Esophagus mucosa (tissue), 1 donor: ENCODE measurements around the gene PMP22. TPM values are rescaled to one million over a fixed set of nuclear protein-coding genes. Genes with fewer than 3 reads are reported as not detected.

Experiments used
- ATAC-seq: fragments of 200-7000 bp; cut with Tn5 transposase; one replicate; pipeline ENCODE4 v1.9.1; 2020
- total RNA-seq: library from RNA; stranded (reverse); gene quantifications from one replicate; pipeline ENCODE4 v1.2.4, GENCODE V29; 2023
- donor health status: DM: yes; HTN: yes; CAD: no.

Gene PMP22
- total RNA-seq, 1 donor from 2014 or later, result 6.3 TPM

DNA sequence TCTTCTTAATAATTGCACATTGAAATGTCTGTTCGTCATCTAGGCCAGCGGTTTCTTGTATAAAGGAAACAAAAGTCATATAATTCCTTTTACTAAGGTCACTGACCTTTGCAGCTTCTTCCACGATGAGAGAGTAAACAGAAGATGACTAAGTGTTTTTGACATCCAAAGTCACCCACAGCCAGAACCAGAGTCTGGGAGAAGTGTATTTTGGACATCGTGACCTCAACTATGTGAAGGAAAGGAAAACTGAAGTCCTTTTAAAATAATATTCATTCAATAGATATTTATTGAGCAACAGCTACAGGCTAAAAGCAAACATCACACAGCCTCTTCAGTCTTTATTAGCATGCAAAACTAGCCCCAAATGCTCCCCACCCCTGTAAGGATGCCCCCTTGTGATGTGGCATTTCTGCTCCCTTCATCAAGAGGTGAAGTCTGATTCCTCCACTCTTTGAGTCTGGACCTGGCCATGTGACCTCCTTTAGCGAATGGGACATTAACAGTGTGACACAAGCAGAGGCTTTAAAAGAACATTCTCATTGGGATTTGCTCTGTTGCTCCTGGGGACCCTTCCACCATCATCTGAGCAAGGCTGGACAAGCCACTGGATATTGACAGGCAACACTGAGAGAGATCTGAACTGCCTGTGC, 8.1 kb upstream of the PMP22 start:
- no peak for ATAC-seq

DNA sequence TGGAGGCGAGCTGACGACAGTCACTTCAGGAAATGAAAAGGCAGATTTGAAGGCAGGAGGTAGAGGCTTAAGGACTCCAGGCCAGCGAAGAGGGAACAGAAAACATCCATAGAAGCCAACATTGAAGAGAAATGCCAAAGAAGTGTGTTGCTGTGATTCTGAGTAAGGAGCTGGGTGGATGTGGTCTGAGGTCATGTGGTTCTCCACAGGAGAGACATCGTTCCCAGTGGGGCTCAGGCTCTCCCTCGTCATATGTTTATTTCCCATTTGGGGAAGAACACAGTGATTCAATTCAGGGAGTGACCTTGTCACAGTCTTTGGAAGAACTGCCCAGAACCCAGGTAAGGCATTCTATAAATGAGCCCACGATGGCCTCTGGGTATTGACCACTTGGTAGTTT, 6.6 kb upstream of the PMP22 start:
- no peak for ATAC-seq

DNA sequence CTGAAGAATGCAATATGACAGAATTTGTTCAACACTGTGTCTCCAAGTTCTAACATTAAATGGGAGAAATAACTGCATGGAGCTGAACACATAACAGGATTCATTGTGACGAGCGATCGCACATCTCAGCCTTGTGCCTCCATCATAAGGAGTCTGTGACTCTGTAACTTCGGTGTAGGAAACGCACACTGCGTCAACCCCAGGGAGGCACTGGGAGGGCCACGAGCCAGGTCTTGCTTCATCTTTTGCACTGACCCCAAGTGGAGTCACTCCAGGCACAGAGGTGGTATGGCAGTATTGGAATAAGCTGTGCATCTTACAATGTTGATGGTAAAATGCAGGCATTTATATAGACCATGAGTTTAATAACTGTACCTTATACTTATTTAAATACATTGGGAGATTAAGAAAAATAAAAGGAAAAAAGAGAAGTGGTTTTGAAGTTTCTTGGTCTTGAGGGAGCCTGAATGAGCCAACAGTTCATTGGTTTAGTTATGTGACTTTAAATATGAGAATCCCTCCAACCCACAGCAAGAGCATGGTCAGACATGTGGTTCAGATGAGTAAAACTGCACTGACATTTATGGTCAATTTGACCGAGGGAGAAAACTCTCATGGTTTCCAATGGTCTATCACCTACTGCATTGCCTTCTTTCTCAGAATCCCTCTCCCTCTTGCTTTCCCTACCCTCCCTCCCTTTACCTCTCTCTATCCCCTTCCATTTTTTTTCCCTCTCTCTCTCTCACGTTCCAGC, 5.7 kb upstream of the PMP22 start:
- ATAC-seq, result no peak

DNA sequence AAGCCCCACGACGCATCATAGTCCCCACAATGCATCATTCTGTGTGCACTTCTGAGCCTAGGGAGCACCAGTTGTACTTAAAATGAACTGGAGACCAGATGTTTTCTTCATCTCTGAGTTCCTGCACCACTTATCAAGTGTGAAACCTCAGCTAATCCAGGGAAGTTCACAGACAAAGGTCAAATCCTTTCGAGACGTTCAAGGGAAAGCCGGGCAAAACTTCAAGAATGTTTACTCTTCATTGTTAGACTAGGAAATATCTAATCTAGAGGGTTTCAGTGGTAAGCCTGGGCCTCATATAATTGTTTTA, 4.6 kb upstream of the PMP22 start:
- ATAC-seq, result no peak

GRCh38 chr17:15269087-15269779, 4.1 kb upstream of the PMP22 start:
- ATAC-seq, result no peak

DNA sequence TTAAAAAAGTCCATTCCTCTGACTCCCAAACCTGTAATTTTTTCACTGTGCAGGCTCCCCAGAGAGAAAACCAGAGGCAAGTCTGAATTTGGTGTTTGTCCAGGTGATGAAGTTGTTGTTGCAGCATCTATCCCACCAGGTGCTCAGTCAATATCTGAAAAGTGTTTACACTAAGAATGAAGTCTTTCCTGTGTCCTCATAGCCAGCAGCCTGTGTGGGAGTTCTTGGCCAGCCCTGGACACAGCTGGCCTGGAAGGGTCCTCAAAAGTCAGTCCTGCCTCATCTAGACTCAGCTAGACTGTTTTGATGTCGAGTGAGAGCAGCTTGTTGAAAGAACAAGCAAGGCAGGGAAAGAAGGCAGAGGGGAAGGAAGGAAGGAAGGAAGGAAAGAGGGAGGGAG, 3.3 kb upstream of the PMP22 start:
- ATAC-seq, result no peak

GRCh38 chr17:15267996-15268395, 2.9 kb upstream of the PMP22 start:
- ATAC-seq, result no peak

- no peak for ATAC-seq
Observed at GRCh38 chr17:15266325-15267125, 1.4 kb upstream of the PMP22 start.

- no peak for ATAC-seq
Observed at GRCh38 chr17:15264542-15264941, 584 bp downstream of the PMP22 start.

DNA sequence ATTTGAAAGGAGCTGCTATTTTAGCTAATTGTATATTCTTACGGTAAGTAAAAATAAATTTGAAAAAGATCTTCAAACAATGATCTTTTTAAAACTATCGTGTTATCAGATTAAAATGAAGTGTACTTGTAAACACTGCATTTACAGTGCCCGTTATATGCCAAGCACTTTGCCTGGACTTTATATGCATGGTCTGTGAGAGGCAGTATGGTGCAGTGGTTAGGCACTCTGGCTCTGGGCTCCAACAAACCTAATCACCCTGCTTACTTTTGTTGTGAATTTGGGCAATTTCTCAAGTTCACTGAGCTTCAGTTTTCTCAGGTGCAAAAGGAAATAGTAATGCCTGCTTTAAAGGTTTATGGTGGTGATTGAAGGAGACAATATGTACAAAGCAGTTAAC, 1.4 kb downstream of the PMP22 start:
- no peak for ATAC-seq

- peak; percentile 28 for ATAC-seq
Observed at GRCh38 chr17:15263206-15263579, 1.9 kb downstream of the PMP22 start.

DNA sequence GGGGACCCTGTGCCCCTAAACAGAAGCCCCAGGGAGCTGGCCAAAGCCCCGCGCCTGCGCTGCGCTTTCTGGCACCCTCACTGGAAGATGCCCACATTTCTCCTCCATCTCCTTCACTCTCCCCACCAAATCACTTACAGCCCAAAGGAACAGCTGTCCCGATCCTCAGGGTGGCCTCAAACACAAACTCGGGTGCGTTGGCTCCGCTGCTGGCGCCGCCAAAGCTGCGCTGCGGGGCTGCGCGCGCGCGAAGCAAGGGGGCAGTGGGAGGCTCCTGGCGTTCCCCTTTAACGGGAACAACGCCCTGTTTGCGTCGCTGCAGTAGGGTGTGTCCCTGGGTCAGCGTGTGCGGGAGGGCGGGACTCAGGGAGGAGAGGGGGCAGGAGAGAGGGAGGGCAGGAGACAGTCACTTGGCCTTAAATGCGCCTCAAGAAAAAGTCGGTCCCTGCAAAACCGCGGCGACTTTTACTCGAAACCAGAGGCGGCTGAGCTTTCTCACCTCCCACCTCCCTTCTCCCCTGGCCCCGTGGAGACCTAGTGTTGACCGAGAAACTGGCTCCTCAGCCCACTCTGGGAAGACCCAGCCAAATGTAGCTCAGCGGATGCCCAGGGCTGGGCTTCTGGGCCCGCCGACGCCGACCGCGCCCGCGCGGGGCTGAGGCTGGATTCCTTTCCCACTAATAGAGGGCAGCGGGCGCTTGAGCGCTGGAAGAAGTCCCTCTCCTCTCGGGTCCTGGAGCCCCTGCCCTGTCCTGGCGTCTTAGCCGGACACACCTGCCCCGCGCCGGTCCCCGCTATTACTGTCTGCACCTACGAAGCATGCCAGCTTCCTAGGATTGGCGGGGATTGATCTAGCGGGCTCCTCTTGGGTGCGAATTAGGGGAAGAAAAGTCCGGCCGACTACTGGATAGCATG, 2.6 kb downstream of the PMP22 start:
- peak; percentile 67 for ATAC-seq

DNA sequence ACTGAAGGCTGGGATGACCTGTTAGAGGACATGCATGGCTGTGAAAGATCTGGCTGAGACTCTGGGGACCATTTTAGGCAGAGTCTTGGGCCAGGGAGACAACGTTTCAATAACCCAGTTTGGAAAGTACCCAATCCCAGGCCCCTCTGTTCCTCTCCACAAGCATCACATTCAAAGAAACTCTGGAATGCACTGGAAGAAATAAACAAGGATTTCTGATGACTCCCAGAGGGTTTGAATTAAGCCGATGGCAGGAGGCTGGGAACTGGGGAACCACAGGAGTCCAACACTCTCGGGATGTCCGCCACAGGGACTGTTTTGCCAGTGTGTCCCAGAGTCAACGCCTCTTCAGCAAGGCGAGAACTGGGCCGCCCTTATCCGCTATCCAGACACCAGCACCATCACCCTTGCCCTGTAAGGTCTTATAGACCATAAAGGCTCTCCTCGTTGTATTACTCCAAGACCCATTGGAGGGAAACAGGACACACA, 3.3 kb downstream of the PMP22 start:
- no peak for ATAC-seq

- ATAC-seq, result peak; percentile 27
Observed at GRCh38 chr17:15261258-15261801, 3.8 kb downstream of the PMP22 start.

DNA sequence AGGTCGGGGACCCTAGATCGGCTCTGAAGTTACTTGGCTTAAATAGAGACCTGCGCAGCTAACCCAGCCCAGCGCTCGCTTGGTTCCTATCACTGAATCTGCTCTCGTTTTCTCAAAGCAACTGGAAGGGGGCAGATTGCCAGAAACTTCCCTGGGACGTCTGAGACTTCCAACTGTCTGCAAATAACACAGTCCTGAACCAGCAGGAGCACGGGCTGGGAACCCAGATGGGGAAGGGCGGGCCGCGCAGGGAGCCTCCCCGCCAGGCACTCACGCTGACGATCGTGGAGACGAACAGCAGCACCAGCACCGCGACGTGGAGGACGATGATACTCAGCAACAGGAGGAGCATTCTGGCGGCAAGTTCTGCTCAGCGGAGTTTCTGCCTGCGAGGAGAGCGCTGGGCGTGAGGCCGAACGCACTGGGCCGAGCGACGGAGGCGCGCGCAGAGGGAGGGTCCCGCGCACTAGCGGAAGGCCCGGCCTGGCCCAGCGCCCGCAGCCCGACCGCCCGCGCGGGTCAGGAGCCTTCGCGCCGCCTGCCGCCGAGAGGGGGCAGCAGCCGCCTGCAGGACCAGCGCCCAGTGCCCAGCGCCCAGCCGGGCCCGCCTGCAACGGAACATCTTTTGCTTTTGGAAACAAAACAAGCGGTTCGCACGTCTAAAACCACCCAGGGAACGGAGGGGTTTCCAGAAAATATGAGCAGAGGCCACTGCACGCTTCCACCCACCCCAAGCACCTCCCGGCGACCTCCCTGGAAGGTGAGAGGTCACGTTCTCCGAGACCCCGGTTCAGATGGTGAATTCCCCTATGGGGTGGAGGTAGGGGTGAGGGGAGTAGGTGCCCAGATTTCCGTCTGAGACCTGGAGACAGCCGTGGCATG, 4.5 kb downstream of the PMP22 start:
- ATAC-seq, result peak; percentile 80

- ATAC-seq, result no peak
Observed at GRCh38 chr17:15257796-15258512, 7.2 kb downstream of the PMP22 start.

DNA sequence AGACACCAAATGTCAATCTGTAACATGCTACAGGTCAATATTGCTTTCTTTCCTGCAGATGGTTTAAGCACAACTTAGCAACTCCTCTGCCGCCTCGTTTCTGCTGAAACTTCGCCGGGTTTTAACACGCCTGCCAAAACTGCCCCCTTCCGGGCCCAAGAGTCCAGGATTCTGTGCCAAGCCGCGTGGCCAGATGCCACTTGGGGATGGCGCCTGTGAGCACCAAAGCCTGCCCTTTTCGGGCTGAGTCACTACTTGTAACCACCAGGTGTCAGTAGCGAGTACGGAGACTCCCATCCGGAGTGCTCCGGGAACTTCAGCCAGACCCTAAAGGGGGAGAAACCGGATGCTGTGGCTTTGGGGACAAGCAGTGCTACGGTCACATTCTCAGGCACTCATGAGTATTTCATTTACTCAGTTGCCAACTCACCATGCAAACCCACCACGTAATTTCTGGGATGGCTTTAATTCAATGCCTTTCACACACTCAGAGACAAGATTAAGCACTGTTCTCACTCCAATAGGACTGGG, 7.8 kb downstream of the PMP22 start:
- ATAC-seq, result peak; percentile 34

DNA sequence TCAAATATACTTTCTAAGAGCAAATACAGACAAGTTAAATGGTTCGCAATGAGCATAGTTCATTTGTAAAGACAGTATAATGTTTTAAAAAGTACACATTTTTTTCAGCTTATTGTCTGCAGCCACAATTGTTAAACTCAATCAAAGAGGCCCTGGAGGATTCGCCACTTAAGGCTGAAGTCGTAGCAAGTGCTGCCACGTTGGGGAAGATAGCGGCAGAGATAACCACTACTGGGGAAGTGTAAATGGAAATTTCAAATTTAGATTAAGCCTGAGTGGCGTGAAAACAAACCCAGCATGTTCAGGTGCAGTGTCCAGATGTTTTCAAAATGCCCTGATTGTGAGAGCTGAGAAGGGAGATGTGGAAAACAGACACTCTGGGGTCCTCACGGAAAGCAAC, 8.4 kb downstream of the PMP22 start:
- no peak for ATAC-seq

- ATAC-seq, result no peak
Observed at GRCh38 chr17:15255713-15256454, 9.2 kb downstream of the PMP22 start.
